GM12872 (cell line): Measurements from ENCODE around the gene NCOA6.

Experiments used
- CTCF ChIP-seq: IDR thresholded peaks from 3 replicates; pipeline ENCODE4 v1.5.1; 2011; ENCODE audit warnings: low read depth, mild to moderate bottlenecking, low read length, moderate library complexity; ENCODE audit not compliant: insufficient read depth

The NCOA6 gene

GRCh38 chr20:34824806-34825529, 483 bp downstream of the NCOA6 start:
- TF ChIP-seq CTCF: no peak

GRCh38 chr20:34824452-34824805, 1.0 kb downstream of the NCOA6 start:
- no peak for TF ChIP-seq CTCF

- TF ChIP-seq CTCF: no peak
Measured at GRCh38 chr20:34824026-34824425, 1.4 kb downstream of the NCOA6 start.

GRCh38 chr20:34820805-34821578, 4.5 kb downstream of the NCOA6 start:
- TF ChIP-seq CTCF: no peak

GRCh38 chr20:34817801-34818200, 7.7 kb downstream of the NCOA6 start:
- TF ChIP-seq CTCF: no peak

- TF ChIP-seq CTCF: no peak
Measured at GRCh38 chr20:34817072-34817471, 8.4 kb downstream of the NCOA6 start.

- TF ChIP-seq CTCF: no peak
Measured at GRCh38 chr20:34815636-34816035, 9.8 kb downstream of the NCOA6 start.
